Activated gamma-delta T cell treated with anti-CD3 and anti-CD28 coated beads, Interleukin-2, amount 50 U/mL, for 16 hours (primary cell): ENCODE measurements around the gene KIF25.
"Not testable (repeated sequence)": the region's sequence is repeated elsewhere in the genome, so short reads cannot be mapped to it uniquely, and the experiment has no call there.

ENCODE experiments used
- DNase-seq: peaks from one replicate; pipeline ENCODE4 v3.0.0-alpha.2; 2020; ENCODE audit warnings: low read depth

The KIF25 gene

DNA sequence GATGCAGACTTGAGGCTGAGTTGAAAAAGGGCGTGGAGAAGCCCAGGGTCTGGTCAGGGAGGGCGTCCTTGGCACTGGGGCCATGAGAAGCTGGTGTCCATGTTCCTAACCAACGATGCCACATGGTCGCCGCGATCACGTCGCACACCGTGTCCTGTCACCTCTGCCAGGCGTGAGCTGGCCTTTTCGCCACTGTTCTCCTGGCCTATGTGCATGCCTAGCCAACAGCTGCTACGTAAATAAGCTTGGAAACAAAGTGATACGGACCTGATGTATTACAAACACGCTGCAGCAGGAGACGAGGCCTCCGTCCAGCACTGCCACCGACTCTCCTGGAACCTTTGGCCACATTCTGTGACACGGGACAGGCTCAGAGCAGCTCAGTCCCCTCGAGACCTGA is 22.0 kb upstream of the KIF25 start:
- DNase-seq: no peak

- not testable (repeated sequence) for DNase-seq
Measured at GRCh38 chr6:167976116-167976657, 21.3 kb upstream of the KIF25 start.

GRCh38 chr6:167976708-167977107 is 20.8 kb upstream of the KIF25 start:
- DNase-seq: no peak

GRCh38 chr6:167977717-167978467 is 19.6 kb upstream of the KIF25 start:
- DNase-seq: no peak

DNA sequence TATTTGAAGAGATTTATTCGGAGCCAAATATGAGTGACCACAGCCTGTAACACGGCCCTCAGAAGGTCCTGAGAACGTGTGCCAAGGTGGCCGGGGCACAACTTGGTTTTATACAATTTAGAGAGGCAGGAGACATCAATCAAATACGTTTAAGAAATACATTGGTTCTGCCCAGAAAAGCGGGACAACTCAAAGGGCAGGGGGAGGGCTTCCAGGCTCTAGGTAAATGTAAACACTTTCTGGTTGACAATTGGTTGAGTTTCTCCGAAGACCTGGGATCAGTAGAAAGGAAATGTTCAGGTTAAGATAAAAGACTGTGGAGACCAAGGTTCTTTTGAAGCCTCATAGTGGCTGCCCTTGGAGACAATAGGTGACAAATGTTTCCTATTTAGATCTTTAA is 18.9 kb upstream of the KIF25 start:
- no peak for DNase-seq

GRCh38 chr6:167979436-167980139 is 17.9 kb upstream of the KIF25 start:
- no peak for DNase-seq

DNA sequence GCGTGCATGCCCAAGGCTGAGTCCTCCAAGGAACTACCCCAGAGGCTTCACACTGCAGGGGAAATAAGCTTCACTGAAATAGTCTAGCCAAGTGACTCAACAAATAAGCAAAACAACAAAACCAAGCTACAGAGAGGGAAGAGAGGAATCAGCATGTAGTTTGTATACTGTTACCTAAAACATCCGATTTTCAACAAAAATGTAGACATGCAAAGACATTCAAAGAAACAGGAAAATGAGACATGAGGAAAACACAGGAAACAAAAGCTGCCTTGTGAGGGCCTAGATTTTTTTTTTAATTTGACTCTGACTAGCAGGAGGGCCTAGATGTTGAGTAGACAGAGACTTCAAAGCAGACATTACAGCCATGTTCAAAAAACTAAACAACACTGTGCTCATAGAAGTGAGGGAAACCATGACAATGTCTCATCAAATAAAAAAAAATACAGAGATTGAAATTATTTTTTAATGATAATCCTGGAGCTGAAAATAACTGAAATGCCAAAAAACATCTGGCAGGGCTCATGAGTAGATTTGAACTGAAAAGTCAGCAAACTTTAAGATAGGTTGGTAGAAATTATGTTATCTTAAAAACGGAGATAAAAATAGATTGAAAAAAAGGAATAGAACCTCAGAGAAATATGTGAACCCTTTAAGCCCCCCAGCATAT is 16.4 kb upstream of the KIF25 start:
- DNase-seq: no peak

- DNase-seq: no peak
Measured at GRCh38 chr6:167981916-167982462, 15.5 kb upstream of the KIF25 start.

DNA sequence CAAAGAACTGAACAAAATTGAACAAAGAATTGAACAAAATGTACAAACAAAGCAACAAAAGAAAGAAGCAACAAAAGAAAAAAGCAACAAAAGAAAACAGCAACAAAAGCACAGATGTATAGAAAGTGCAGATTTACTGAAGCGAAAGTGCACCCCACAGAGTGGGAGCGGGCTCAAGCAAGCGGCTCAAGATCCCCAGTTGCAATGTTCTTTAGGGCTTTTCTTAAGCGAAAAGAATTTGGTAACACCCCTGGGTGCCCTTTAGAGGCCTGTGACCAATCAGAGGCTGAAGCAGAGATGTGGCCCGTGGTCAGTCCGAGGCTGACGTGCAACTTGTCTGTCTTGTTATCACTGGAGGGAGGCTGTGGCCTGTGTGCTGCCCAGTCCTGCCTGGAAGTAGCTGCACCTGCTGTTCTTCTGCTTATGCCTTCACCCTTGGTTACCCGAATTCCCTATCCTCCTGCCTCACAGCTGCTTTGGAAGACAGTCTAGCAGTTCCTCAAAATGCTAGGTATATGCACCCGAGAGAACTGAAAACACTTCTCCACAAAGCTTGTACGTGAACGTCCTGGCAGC is 13.2 kb upstream of the KIF25 start:
- no peak for DNase-seq

GRCh38 chr6:167984876-167985604 is 12.4 kb upstream of the KIF25 start:
- DNase-seq: no peak

DNA sequence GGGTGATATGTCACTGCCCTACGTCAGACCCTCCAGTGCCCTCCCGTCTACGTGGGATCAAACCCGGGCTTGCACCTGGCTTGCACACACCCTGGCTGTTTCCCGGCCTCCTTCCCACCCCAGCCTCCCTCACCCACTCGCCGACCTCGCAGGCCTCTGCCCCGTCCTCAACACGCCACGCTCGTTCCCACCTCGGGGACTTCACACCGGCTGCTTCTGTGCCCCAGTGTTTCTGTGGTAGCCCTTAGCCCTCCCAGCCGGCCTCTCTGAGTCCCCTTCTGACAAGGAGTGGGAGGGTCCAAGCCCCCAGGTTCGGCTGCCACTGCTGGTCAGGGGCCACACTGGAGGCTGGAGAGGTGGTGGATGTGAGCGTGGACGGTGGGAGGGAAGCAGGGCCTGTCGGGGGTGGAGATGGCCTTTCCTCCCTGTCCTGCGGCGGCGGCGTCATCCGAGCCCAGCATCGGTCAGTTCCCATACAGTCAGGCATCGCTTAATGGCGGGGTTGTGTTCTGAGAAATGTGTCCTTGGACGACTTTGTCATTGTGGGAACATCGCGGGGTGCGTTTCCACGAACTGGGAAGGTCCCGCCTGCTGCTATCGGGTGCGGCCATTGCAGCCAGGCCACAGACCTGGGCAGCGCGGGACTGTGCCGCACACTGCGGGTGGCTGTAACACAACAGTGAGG is 11.4 kb upstream of the KIF25 start:
- DNase-seq: no peak

- no peak for DNase-seq
Measured at GRCh38 chr6:167987396-167988153, 9.9 kb upstream of the KIF25 start.

DNA sequence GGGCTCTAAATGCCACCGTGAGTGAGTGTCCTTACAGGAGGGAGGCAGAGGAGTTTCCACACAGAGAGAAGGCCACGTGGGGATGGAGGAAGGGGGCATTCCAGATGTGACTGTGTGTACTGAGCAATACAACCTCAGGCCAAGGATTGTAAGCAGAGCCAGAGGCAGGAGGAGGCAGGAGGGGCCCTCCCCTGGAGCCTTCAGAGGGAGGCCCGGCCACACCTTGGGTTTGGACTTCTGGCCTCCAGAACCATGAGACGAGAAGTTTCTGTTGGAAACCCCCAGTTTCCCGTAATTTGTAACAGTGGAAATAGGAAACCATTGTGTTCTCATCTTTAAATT is 9.3 kb upstream of the KIF25 start:
- DNase-seq: no peak

GRCh38 chr6:167988945-167989841 is 8.3 kb upstream of the KIF25 start:
- no peak for DNase-seq

- no peak for DNase-seq
Measured at GRCh38 chr6:167990016-167990945, 7.2 kb upstream of the KIF25 start.

- DNase-seq: no peak
Measured at GRCh38 chr6:167993169-167993568, 4.3 kb upstream of the KIF25 start.

DNA sequence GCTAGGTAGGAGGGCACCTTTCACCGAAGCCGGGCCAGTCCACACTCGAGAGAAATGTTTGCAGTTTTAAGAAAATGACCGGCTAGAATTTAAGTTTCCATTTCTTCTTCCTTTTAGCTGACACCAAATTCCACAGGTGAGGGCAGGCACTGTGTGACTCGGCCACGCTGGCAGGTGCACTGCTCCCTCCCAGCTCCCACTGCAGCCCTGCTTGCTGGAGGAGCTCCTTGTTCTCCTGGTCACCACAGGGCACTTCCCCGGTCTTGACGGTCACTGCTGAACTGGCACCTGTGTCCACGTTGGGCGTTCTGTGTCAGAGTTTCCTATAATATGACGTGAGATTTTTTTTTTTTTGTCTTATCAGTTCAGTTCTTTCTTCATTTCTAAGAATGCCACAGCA is 3.6 kb upstream of the KIF25 start:
- no peak for DNase-seq

GRCh38 chr6:167995302-167995701 is 2.2 kb upstream of the KIF25 start:
- no peak for DNase-seq
